AG20443 (cell line): ENCODE measurements around the gene SECISBP2.
"Not testable (repeated sequence)": the region's sequence is repeated elsewhere in the genome, so short reads cannot be mapped to it uniquely, and the experiment has no call there.

ENCODE experiments used
- DNase-seq: peaks from one replicate; pipeline ENCODE4 v3.0.0; 2012; ENCODE audit warnings: low spot score, mixed read lengths

SECISBP2 gene

DNA sequence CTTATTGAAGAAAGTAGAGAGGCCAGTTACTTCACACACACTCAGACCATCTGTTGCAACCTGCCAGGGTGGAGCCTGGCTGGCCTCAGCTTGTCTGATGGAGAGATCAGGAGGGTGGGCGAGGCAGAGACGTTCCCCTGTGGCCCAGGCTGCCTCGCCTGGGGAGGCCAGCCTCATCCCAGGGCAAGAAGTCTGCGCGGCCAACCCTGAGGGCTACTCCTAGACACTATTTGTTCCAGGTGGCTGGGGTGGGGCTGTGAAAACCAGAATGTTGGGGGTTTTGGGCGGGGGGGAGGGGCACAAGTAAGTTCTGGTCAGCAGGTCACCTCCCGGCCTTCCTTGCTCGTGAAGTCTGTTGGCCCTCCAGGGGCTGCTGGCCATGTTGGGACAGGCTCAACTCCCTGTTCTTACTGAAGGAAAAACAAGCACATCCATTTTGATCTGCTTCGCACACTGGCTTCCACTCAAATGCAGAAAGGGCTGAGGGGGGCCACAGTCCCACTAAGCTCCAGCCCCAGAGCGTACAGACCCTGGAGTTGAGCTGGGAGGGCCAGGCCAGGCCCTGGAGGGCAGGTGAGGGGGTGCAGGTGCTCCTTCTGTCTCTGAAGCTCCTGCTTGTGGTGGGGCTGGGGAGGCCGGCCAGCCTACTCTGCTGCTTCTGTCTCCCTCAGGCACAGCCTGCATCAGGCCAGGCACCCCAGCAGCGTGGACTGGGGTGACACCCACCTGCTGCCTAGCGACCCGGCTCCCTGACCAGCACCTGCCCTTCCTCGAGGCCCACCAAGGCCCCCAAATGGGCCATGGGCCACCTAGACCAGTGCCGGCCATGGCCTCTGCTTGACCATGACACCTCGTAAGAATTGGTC lies 46.6 kb downstream of the SECISBP2 start:
- no peak for DNase-seq

DNA sequence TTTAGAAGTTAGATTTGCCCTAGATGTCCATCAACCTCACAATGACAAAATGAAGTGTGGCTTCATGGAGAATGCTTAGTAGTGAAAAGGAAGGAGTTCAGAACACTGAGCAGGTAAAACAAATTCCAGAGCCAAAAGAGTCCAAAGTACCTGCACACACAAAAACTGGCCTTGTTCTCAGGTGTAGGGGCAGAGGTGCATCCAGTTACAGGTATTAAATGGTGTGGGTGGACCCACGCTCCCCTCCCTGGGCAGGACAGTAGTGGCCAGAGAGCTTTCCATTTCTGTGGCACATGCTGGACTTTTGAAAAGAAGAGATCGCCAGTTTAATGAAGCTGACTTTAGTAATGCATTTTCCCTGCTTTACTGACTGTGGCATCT lies 47.2 kb downstream of the SECISBP2 start:
- DNase-seq: no peak

DNA sequence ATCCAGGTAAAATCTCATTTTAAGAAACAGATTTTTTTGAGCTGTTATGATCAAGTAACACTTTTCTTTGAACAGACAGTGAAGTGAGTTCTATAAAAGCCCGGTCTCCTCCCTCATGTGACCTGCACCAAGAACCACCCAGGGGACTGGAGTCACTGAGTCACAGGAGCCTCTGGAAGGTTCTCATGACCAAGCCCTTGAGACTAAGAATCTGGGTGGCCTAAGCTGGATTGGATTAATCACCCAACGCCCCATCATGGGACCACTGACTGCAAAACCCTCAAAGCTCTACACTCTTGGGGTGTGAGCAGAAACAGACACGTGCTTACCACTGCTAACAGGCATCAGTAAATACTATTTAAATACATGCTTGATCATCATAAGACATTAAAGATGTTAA lies 48.4 kb downstream of the SECISBP2 start:
- no peak for DNase-seq

DNA sequence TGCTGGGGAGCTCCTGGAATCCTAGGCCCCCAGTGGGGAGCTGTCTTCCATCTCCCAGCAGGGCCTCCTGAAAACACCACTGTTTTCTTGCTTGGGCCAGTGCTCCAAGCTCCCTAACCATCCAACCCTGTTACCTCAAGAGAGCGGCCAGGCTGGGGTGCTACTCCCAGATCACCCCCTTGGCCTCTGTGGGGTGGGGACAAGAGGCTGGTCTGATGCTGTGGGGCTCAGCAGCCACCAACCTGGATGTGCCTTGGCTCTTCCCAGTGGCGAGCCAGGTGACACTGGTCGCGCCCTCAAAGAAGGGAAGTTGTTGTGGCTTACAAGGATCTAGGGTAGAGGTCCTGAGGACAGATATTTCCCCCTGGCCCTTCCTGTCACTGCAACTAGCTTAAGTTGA lies 49.0 kb downstream of the SECISBP2 start:
- DNase-seq: no peak

DNA sequence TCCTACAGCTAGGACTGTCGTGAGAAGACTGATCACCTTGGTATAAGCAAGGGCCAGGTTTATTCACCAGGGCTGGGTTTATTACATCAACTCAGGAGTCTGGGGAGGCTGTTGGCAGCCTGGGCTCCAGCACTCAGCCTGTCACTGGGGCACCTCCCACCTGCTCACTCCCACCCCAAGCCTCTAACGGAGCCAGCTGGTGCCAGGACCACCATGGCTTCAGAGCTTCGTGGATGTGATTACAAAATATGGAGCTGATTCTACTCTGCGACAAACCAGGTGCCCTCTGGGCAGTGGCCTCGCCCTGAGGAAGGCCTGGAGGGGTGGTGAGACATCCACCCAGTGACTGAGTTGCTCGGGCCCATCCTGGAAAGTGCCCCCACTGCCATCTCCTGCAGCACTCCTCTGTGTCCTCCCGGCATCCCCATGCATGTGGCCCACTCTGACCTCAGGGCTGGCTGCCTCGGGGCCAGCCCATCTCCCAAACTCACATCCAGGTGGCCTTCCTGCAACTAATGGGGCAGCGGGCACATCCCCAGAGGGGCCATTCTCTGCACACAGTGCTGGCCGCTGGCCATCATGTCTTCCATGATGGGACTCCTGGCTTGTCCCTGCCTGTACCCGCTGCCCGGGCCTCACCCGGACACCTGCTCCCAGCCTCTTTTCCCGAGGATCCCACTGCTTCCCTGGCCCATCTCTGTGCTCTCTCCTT lies 49.6 kb downstream of the SECISBP2 start:
- DNase-seq: no peak

DNA sequence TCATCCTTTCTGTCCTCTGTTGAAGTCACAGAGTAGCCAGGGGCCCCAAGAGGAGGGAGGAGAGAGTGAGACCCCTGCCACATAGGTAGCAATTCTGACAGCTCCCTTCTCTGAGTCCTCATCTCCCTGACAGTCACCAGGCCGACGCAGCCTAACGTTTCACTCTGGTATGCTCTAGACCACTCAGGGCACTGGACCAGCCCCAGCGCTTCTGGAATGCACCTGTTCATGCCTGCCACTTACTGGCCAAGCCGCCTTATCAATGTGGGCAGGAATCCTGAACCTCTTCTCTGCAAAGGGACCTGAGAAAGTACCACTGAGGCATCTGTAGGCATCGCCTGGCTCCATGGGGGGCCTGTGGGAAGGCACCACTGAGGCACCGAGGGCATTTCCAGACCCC lies 50.2 kb downstream of the SECISBP2 start:
- no peak for DNase-seq

DNA sequence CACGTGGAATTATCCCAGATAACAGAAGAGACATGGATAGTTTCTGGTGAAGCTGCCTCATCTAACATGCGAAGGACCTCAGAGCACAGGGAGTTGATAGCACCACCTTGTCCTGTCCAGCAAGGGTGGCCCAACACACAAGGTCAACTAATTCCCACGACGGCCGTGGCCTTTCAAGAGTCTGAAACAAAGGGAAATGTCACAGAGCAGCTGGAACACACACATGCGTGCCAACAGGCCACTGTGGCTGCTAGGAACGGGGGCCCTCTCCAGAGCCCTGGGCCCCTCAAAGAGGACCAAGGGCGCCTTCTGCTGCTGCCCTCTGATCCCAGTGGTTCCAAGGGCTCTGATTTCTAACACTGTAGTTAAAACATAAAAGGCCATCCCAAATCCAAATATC lies 50.7 kb downstream of the SECISBP2 start:
- DNase-seq: no peak

DNA sequence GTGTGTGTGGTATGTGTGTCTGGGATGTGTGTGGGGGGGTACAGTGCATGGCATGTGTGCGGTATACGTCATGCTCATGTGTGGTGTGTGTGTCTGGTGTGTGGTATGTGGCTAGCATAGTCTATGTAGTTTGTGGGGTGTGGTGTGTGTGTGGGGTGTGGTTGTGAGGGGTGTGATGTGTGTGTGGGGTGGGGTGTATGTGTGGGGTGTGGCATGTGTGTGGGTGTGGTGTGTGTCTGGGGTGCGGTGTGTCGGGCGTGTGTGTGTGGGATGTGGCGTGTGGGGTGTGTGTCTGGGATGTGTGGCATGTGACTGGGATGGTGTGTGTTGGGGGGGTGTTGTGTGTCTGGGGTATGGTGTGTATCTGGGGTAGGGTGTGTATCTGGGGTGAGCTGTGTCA lies 52.3 kb downstream of the SECISBP2 start:
- no peak for DNase-seq

DNA sequence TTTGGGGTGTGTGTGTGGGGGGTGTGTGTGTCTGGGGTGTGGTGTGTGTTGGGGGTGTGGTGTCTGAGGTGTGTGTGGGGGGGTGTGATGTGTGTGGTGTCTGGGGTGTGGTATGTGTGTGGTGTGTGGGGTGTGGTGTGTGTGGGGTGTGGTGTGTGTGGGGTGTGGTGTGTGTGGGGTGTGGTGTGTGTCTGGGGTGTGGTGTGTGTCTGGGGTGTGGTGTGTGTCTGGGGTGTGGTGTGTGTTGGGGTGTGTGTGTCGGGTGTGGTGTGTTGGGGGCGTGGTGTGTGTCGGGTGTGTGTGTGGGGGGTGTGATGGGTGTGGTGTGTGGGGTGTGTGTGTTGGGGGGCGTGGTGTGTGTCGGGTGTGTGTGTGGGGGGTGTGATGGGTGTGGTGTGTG lies 53.5 kb downstream of the SECISBP2 start:
- not testable (repeated sequence) for DNase-seq

DNA sequence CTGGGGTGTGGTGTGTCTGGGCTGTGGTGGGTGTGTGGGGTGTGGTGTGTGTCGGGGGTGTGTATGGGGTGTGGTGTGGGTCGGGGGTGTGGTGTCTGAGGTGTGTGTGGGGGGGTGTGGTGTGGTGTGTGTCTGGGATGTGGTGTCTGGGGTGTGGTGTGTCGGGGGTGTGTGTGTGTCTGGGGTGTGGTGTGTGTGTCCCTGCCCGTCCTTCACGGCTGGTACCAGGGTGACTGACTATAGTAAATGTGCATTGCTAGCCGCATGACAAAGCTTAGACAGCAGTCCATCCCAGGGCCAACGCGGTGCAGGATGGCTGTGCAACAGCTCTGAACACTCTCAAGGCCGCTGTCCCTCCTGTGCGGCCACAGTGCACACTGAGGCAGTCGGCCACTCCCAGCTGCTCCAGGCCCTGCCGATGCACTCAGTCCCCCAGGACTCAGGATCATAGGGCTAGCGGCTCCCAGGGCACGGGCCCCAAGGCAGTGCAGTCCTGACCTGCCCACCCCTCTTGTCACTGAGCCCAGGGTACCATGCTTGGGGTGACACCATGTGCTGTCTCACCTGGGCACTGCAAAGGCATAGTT lies 54.0 kb downstream of the SECISBP2 start:
- DNase-seq: no peak

DNA sequence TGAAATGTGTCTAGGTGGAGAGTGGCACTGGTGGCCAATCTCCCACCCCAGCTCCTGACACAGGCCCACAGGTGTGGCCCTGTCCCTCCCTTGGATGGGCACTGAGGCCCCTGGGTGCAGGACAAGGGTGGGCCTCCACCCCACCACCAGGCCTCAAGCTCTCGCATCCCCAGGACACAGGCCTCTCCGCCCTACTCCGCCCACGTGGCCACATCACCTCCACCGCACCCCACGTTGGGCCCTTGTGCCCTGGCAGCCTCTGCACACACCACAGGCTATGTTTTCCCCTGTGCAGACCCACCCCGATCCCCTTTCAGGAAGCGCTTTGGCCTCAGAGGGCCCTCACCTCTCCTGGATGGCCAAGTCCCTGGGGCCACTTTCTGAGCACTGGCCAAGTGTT lies 54.7 kb downstream of the SECISBP2 start:
- no peak for DNase-seq

DNA sequence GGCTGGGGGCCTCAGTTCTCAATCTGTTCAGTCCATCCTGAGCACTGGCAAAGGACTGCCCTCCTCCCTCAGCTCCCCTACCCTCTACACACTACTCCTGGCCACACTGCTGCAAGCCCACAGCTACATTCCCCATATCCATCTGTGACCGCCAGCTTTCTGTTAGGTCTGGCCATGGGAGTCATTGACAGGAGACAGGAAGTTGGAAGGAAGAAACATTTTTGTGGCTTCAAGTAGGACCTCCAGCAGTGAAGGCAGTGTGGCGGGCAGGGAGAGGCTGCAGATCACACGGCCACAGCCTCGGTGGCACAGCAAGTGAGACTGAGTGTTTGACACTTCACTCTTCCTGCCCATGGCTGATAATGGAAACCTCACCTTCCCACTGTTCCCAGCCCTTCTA lies 55.9 kb downstream of the SECISBP2 start:
- DNase-seq: no peak

DNA sequence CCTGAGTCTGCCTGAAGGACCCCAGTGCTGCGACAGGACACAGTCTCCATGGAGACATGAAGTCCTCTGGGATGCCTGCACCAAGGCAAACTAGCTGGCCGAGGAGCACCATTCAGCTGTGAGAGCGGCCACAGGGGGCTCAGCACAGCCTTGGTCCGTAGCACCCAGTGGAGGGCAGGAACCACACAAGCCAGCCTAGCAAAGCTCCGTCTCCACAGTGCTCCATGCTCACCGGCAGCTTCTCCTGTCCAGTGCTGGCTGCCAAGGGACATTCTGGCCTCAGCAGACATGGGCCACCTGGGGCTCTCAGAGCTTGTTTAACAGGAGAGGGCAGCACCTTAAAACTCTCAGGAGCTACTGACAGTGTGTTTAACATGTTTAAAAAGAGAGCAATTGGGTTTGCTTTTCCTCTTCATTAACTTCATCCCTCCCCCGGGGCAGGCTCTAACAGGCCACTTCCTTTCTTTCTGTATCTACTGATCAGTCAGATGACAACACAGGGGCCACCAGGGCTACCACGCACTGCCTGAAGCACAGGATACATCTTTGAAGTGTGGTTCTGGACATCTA lies 57.0 kb downstream of the SECISBP2 start:
- no peak for DNase-seq

DNA sequence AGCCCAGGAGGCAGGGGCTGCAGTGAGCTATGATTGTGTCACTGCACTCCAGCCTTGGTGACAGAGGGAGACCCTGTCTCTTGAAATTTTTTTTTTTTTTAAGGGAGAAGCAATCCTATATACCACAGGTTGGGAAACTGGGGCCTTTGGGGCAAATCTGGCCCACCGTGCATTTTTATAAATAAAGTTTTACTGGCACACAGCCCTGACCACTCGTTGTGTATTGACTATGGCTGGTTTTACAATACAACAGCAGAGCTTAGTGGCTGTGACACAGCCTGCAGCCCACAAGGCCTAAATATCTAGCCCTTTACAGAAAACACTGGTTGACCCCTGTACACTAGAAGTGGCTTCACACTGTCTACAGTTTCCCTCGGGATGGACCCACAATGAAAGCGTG lies 58.0 kb downstream of the SECISBP2 start:
- no peak for DNase-seq

DNA sequence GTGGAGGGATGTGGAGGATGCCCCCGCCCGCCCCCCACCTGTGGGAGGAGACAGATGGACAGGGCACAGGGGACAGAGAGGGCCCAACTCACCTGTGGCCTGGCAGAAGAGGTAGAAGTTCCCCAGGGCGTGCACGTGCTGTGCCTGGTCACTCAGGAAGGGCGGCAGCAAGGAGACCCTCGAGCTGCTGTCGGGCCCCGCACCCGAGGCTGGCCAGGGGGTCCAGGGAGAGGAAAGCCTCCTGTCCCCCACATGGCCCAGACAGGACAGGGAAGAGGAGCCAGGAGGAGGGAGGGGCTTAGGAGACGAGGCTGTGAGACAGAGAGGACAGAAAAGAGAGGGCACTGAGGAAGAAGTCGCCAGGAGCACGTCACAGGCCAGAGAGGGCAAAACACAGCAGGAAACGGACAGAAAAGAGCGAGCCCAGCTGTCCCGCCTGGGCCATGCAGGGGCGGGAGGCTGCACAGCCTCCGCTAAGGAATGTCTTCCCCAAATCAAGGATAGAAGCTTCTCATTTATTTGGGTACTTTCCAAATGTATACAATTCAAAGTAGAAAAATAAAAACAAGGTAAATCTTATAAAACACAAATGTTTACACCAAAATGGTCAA lies 58.5 kb downstream of the SECISBP2 start:
- DNase-seq: no peak

DNA sequence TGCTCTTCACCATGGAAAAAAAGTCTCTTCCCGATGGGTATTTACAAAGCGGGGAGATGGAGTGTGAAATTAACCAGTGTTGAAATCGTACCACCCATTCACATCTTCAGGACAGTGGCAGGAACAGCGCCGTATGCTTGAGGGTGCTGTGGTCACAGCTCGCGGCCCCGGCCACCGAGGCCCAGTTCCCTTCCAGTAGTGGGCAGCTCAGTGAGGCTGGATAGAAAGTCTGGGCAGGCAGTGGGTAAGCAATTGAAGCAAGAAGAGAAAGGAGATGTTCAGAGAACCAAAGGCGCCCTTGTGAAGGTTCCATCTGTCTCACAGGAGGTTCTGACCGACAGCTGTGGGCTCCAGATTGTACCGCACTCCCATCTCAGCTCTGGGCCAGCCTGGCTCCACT lies 59.1 kb downstream of the SECISBP2 start:
- no peak for DNase-seq

DNA sequence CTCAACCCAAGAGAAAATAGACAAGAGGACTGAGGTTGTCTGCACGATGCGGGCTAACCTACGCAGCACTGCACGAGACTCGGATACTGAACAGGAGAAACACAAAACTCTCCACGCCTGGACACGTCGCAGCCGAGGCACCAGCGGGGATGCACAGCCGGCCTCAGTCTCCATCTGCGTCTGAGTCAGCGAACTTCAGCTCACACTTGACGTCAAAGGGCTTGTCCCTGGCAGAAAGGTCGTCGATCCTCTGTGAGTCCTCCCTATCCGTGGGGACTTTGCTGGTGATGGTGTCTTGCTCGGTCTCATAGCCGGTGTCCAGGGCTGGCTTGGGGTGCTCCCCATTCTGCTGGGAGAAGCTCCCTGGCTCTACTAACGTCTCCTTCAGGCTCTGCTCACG lies 60.2 kb downstream of the SECISBP2 start:
- no peak for DNase-seq

DNA sequence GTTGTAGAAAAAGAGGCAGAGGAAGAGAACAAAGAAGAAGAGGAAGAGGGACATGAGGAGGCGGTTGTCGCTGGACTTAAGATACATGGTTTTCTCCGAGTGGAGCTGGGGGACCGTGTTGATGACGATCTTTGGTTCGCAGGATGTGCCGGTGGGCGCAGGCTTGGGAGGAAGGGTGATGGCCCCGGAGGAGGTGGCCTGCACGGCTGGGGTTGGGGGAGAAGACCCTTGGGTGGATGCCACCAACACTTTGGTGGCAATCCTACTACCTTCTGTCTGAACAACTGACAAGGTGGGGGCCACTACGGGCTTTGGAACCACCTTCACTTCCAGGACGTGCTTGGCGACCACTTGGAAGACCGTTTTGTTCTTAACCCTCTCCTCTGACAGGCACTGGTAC lies 60.7 kb downstream of the SECISBP2 start:
- DNase-seq: no peak

DNA sequence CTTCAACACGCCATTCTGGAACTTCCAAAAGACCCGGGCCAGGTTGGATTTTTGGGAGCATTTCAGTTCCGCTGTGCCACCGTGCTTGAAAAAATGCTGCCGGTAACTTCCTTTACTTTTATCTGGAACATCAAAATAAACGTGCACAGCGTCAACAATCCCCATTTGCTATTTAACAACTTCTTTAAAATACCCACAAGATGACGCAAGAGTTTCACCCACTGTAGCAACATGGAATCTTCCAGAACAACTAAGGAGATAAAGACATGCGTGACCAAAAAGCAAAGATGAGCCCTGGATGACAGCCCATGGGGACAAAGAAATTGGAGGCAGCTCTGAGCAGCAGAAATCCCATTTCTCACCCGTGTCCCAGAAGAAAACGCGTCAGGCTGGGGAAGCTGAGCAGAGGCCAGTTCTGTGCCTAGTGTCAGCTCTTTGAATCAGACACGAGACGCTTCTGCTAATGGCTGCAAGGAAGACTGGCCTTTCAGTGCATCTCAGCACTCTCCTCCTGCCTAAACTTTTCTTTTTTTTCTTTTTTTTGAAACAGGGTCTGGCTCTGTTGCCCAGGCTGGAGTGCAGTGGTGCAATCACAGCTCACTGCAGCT lies 61.3 kb downstream of the SECISBP2 start:
- no peak for DNase-seq

DNA sequence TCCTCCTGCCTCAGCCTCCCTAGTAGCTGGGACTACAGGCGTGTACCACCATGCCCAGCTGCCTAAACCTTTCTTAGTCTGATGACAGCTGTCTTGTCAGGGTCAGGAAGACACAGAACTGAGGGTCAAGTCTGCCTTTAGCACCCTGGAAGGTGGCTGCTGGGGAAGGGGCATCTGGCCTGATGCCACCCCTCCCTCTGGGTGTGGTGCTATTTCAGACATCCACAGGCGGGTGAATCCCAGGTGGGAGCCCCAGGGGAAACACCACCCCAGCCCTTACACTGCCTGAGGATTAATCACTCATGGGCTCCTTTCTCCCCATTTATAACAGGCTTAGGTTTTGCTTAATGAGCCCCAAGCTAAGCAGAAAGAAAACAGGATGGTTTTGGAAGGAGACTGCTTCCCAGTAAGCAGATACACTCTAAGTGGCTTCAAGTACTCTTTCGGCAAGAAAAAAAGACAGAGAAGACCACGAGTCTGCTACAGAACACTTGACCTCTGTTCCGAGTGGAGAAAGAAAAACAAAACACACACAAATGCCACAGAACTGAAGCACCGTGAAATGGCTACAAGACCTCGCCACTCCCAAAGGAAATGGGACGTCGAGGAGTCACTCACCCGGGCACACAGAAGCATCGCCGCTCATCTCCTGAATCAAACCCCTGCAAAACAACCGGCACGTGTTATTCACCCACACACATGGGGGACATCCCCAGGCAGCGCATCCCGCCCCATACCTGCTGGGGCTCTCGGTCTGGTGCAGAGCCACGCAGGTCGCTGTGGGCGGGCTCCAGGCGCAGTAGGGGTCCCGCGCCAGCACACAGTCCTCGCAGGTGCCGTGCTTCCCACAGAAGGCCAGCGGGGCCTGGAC lies 62.4 kb downstream of the SECISBP2 start:
- DNase-seq: no peak

DNA sequence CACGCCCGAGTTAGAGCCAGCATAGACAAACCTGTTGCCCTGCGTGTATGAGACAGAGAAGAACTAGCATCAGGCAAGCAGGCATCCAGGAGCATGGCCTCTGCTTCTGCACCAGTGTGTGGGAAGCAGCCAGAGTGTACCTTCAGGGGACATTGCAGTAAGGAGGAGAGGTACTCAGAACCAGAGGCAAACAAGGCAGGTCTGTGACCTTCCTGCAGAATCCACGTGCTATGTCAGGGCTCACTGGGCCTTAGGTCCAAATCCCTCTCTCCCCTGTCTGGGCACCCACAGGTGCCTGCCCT lies 63.0 kb downstream of the SECISBP2 start:
- no peak for DNase-seq
